DOHH2 (cell line): ENCODE results near the gene NME8.

Experiments used
- CTCF ChIP-seq: fragments of 200-600 bp; sonication (generic); IDR thresholded peaks from one replicate; pipeline ENCODE4 v1.5.1; 2014; ENCODE audit warnings: antibody characterized with exemption, mild to moderate bottlenecking, low read depth, low read length; ENCODE audit not compliant: poor library complexity, severe bottlenecking
- EZH2phosphoT487 ChIP-seq: fragments of 200-600 bp; sonication (generic); IDR thresholded peaks from 2 replicates; pipeline ENCODE4 v1.6.1; 2017; ENCODE audit warnings: borderline replicate concordance, mild to moderate bottlenecking, antibody characterized with exemption, low read length, moderate library complexity, mixed read lengths

- TF ChIP-seq CTCF (no peak), EZH2phosphoT487 (no peak)
Observed at GRCh38 chr7:37947941-37948210, 99.5 kb downstream of the NME8 start.
